ENCODE measurements around the gene PSMB9.
"Not testable (repeated sequence)": the region's sequence is repeated elsewhere in the genome, so short reads cannot be mapped to it uniquely, and the experiment has no call there.

Gene PSMB9

GRCh38 chr6:32860674-32861073, 6.7 kb downstream of the PSMB9 start:
- DNase-seq (ENCODE audit: low read depth, low spot score), result no peak

- no peak for DNase-seq (ENCODE audit: low read depth, low spot score)
Measured at GRCh38 chr6:32862725-32863124, 8.7 kb downstream of the PSMB9 start.

- no peak for DNase-seq (ENCODE audit: low read depth, low spot score)
Measured at GRCh38 chr6:32865724-32866443, 11.9 kb downstream of the PSMB9 start.

GRCh38 chr6:32867022-32867477, 13.1 kb downstream of the PSMB9 start:
- DNase-seq (ENCODE audit: low read depth, low spot score), result no peak

- no peak for DNase-seq (ENCODE audit: low read depth, low spot score)
Measured at GRCh38 chr6:32867554-32868256, 13.7 kb downstream of the PSMB9 start.

DNA sequence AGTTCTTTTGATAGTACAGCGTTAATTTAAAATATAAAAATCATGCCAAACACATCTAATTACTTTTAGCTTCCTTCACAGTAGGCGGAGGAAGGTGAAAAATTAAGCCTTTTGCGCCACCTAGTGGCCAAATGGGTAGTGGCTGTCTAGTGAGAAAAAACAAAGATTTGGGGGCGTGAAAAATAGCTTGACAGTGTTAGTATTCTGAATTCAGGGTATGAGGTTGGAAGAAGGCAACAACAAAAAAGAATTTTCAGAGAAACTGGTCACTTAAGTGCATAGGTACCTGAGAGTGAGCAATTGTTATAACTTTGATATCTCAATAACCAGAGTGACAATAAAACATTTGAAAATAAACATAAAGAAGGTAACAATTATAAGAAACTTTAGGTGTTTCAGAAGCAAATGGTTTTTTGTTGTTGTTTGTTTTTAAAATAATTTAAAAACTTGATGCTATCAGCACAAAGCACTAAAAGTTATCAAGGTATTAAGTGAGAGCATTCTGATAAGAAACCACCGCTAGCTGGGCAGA, 14.3 kb downstream of the PSMB9 start:
- DNase-seq (ENCODE audit: low read depth, low spot score), result peak; percentile 86

DNA sequence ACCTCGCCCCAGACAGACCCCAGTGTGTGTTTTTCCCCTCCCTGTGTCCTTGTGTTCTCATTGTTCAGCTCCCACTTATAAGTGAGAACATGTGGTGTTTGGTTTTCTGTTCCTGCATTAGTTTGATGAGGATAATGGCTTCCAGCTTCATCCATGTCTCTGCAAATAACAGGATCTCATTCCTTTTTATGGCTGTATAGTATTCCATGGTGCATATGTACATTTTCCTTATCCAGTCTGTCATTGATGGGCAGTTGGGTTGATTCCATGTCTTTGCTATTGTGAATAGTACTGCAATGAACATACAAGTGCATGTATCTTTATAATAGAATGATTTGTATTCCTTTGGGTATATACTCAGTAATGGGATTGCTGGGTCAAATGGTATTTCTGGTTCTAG, 20.0 kb downstream of the PSMB9 start:
- not testable (repeated sequence) for DNase-seq (ENCODE audit: low read depth, low spot score)

DNA sequence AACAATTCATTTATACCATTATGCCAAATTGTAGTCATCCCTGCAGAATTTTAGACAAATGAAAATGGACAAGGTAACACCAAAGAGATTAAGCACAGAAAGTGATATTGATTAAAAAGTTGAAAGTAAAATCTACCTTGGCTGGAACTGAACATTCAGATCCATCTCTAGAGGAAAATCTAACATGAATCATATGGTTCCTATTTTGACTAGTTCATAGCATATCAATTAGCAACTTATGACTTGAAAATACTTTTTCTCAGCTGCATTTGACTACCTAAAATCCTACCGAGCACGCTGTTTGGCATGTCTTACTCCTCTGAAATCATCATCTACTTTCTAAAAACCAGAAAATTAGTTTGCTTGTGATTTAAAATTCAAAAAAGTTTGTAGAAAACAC, 22.6 kb downstream of the PSMB9 start:
- no peak for DNase-seq (ENCODE audit: low read depth, low spot score)

DNA sequence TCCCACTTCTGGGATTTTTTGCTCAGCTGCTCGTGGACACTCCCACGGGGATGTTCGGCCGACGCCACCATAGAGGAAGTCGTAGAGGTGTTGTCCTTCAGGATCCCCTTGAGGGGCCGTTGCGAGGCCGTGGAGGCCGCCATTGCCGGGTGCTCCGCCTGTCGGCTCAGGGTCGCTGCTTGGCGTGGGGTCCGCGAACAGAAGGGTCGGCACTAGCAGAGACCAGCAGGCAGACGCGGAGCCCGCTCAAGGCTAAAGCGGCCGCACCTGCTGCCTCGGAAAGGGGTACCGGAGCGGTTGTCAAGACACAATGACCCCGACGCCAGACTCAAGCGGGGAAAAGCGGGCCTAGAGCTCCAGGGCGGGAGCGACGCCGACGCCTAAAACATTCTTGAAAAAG, 25.7 kb downstream of the PSMB9 start:
- no peak for DNase-seq (ENCODE audit: low read depth, low spot score)

DNA sequence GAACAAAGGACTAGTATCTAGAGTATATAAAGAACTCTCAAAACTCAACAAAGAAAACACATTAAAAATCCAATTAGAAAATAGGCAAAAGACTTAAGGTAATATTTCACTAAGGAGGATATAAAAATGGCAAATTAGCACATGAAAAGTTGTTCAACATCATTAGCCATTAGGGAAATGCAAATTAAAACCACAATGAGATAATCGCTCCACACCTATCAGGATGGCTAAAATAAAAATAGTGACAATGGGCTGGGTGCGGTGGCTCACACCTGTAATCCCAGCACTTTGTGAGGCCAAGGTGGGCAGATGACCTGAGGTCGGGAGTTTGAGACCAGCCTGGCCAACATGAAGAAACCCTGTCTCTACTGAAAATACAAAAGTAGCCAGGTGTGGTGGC, 27.0 kb downstream of the PSMB9 start:
- DNase-seq (ENCODE audit: low read depth, low spot score), result not testable (repeated sequence)

- peak; percentile 48 for DNase-seq (ENCODE audit: low read depth, low spot score)
Measured at GRCh38 chr6:32882879-32883250, 28.9 kb downstream of the PSMB9 start.

DNA sequence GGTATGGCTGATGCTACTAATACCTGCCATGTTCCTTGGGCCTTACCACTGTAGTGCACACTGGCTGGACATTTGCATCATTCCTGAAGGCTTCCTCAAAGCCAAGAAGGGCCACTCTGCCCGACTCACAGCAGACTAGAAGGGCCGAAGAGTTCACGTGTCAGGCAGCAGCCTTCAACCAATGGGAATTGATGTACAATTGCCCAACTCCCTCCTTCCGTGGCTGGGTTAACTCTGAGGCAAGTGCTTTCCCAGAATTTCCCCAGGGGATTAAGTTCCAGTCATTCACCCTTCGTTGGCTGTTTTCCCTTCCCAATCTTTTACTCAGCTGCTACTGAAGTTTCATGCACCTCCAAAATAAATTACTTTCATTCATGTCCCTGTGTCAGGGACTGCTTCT, 29.8 kb downstream of the PSMB9 start:
- peak; percentile 11 for DNase-seq (ENCODE audit: low read depth, low spot score)

GRCh38 chr6:32885698-32886286, 31.8 kb downstream of the PSMB9 start:
- DNase-seq (ENCODE audit: low read depth, low spot score), result peak; percentile 75

GRCh38 chr6:32886681-32887383, 32.8 kb downstream of the PSMB9 start:
- peak; percentile 53 for DNase-seq (ENCODE audit: low read depth, low spot score)

- DNase-seq (ENCODE audit: low read depth, low spot score), result no peak
Measured at GRCh38 chr6:32887616-32888015, 33.6 kb downstream of the PSMB9 start.

DNA sequence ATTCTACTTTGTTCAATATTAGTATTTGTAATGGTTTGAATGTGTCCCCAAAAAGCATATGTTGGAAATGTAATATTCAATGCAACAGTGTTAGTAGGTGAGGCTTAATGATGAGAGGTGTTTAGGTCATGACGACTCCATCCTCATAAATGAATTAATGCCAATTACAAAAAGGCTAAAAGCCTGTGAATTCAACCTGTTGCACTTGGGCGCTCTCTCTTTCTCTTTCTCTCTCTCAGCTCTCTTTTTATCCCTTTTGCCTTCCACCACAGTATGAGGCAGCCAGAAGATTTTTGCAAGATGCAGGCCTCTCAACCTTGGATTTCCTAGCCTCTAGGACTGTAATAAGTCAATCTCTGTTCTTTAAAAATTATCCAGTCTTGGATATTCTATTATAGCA, 34.6 kb downstream of the PSMB9 start:
- DNase-seq (ENCODE audit: low read depth, low spot score), result no peak

DNA sequence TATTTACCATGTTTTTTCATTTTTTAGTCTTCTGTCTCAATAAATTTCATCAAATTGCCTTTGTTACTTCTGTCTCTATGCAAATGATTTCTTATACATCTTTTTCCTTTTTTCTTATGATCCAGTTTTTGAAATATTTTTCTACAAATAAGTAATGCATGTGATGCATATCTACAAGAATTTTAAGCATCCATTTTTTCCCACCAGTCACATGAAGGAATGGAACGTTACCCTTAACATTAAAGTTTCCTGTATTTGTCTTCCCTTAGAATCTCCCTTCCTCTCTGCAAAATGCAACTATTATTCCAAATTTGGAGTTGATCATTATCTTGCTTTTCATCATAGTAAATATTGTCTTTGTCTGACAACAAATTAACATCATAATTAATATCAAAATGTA, 35.5 kb downstream of the PSMB9 start:
- DNase-seq (ENCODE audit: low read depth, low spot score), result no peak

- no peak for DNase-seq (ENCODE audit: low read depth, low spot score)
Measured at GRCh38 chr6:32890831-32891230, 36.8 kb downstream of the PSMB9 start.

- DNase-seq (ENCODE audit: low read depth, low spot score), result peak; percentile 98
Measured at GRCh38 chr6:32894085-32895005, 40.4 kb downstream of the PSMB9 start.

- no peak for DNase-seq (ENCODE audit: low read depth, low spot score)
Measured at GRCh38 chr6:32895006-32895345, 41.0 kb downstream of the PSMB9 start.

DNA sequence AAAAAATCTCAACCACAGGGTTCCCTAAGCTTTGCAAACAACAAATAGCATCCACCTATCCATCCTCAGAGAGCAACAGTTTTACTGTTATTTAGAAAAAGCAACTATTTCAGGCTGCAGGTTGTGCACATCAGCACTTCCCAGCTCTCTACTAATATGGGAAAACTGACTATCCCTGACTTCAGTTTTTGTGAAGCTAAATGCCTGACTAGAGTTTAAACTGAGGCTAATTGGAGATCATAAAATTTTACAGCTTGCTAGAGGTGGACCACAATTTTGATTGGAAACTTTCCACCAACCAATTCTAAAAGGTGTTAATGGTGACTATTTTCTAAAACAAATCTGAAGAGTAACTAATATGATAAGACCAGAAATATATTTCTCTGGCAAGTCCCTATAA, 50.0 kb downstream of the PSMB9 start:
- no peak for DNase-seq (ENCODE audit: low read depth, low spot score)
